ENCODE data around the gene CCDC194. TPM values are rescaled to one million over a fixed set of nuclear protein-coding genes. Genes with fewer than 3 reads are reported as not detected.
"Not testable (repeated sequence)": the region's sequence is repeated elsewhere in the genome, so short reads cannot be mapped to it uniquely, and the experiment has no call there.

The CCDC194 gene
- total RNA-seq, 1 donor from 2014 or later = 2.6 TPM

DNA sequence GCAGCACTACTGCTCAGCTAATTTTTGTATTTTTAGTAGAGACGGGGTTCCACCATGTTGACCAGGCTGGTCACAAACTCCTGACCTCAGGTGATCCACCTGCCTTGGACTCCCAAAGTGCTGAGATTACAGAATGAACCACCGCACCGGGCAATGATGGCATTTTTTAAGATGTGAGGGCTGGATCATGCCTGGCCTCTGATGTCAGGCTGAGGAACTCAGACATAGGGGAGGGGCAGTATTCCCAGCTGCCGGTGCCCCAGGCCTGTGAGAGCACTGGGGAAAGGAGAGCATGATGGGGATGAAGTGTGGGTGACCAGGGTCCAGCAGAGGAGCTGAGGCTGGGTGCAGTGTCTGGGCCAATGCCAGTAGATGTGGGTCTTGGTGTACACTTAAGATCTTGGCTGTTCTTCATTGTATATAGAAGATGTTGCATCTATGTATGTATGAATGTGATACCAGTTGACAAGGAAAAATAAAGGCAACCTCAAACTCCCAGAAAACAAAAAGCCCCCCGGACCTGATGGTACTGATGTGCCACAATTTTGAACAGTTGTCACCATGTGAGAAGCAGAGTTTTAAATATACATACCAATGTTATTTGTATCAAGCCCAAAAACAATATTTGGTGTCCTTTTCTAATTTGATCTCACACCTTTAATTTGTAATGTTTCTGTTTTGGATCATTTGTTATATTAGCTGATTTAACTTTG lies 13.4 kb downstream of the CCDC194 start:
- H3K36me3 Mint-ChIP-seq (ENCODE audit: low read depth) = no peaks in the 10 kb centered on the region
- DNase-seq (ENCODE audit: low spot score) = no peak
- H3K9me3 Mint-ChIP-seq = peaks cover 3% of the 10 kb centered on the region
- H3K4me1 Mint-ChIP-seq (ENCODE audit: low read depth) = peaks cover 5% of the 10 kb centered on the region
- no peak overlapping the region for H3K4me3 Mint-ChIP-seq
- intact Hi-C loops (cut with micrococcal nuclease) = loop anchor here (10.0 kb wide), 1 partner anchor 316 kb away; no protein-coding TSS in a partner anchor
- H3K27ac Mint-ChIP-seq = no peak overlapping the region
- H3K27me3 Mint-ChIP-seq (ENCODE audit: insufficient read depth) = no peaks in the 10 kb centered on the region

DNA sequence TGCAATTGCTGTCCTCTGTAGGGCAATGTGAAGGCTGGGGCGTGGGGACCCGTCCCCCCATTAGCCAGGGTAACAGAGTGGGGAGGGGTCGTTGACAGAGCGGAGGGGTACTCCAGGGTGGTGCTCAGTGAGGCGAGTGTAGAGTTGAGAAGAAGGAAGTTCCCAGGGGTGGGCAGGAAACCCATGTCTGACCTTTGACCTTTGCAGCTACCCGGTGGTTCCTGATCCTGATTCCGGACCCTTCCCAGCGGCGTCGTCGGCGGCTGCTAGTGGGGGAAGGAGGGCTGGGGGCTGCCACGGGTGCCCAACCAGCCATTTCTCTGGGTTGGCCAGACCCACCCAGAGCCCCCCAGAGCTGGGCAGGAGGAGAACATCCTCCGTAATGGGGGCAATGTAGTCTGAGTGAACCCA lies 14.8 kb downstream of the CCDC194 start:
- Mint-ChIP-seq H3K4me3 (no peak overlapping the region), H3K27ac (no peak overlapping the region), H3K36me3 (ENCODE audit: low read depth) (no peaks in the 10 kb centered on the region), H3K9me3 (peaks cover 3% of the 10 kb centered on the region), H3K4me1 (ENCODE audit: low read depth) (peaks cover 5% of the 10 kb centered on the region), H3K27me3 (ENCODE audit: insufficient read depth) (no peaks in the 10 kb centered on the region)
- no peak for DNase-seq (ENCODE audit: low spot score)
- intact Hi-C loops (cut with micrococcal nuclease) = no loop called here

DNA sequence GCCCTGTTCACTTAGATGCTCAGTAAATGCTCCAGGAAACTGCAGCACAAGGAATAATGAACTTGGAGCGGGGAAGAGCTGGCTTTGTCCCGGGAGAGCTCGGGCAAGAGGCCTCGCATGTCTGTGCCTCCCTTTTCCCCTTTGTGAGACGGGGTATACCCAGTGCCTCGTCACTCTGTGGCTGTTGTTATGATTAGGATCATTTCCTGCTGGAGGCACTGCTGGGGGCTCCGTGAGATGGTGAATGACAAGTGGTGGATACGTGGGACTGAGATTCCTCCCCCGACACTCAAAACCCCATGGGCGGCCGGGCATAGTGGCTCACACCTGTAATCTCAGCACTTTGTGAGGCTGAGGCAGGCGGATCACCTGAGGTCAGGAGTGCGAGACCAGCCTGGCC lies 15.7 kb downstream of the CCDC194 start:
- Mint-ChIP-seq H3K27ac (no peak overlapping the region), H3K4me1 (ENCODE audit: low read depth) (peaks cover 5% of the 10 kb centered on the region), H3K9me3 (peaks cover 3% of the 10 kb centered on the region), H3K36me3 (ENCODE audit: low read depth) (no peaks in the 10 kb centered on the region), H3K27me3 (ENCODE audit: insufficient read depth) (no peaks in the 10 kb centered on the region), H3K4me3 (no peak overlapping the region)
- no peak for DNase-seq (ENCODE audit: low spot score)
- intact Hi-C loops (cut with micrococcal nuclease) = no loop called here

DNA sequence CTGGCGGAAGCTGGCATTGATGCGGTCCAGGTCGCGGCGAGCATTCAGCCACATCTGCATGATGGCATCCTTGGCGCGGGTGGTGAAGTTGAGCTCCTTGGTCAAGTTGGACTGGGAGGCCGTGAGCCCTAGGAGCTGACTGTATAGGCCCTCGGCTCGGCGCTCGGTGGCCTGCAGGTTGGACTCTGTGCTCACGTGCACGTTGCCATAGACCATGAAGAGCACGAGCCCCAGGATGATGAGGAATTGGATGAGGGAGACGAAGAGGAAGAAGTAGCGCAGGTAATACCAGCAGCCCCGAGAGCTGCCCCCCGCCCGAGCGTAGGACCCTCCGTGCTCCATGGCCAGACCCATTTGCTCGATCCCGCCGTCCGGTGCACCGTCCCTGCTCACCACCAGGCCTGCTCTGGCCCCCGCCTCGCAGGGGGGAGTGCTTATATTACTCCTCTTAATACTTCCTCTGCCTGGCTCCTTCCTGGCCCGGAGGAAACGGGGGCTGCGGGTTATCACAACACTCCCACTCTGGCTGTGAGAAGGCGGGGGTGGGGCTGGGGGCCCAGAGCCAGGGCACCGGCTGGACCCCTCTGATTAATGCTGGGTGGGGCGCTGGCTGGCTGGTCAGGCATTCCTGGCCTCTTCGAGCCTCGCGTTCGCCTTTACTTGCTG lies 16.9 kb downstream of the CCDC194 start, which contains the start of gene PLVAP:
Gene PLVAP, minus strand, starts transcription at position 408 of the 666 bp plus-strand sequence. Its CDS starts 54 bp downstream, at position 354.
- intact Hi-C loops (cut with micrococcal nuclease) = no loop called here
- Mint-ChIP-seq H3K9me3 (peaks cover 3% of the 10 kb centered on the region), H3K27me3 (ENCODE audit: insufficient read depth) (no peaks in the 10 kb centered on the region), H3K4me3 (no peak within 1 kb of the TSS), H3K4me1 (ENCODE audit: low read depth) (no peaks in the 10 kb centered on the region), H3K36me3 (ENCODE audit: low read depth) (no peaks in the 10 kb centered on the region), H3K27ac (no peak within 1 kb of the TSS)
- DNase-seq (ENCODE audit: low spot score) = no peak

DNA sequence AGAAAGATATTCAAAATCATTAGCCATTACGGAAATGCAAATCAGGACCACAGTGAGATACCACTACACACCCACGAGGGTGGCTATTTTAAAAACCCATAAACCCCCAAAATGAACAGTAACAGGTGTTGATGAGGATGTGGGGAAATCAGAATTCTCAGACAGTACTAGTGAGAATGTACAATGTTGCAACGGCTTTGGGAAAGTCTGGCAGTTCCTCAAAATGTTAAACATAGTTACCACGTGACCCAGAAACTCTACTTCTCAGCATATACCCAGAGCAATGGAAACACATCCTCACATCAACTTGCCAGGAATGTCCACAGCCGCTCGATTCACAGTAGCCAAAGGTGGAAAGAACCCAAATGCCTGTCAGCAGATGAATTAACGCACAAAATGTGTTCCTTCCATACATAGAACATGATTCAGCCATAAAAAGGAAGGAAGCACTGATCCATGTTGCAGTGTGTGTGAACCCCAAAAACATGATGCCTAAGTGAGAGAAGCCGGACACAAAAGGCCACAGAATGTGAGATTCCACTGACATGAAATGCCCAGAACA lies 23.9 kb downstream of the CCDC194 start:
- Mint-ChIP-seq H3K27ac (no peak overlapping the region), H3K27me3 (ENCODE audit: insufficient read depth) (peaks cover 3% of the 10 kb centered on the region), H3K4me3 (no peak overlapping the region), H3K4me1 (ENCODE audit: low read depth) (no peaks in the 10 kb centered on the region), H3K36me3 (ENCODE audit: low read depth) (no peaks in the 10 kb centered on the region), H3K9me3 (no peaks in the 10 kb centered on the region)
- intact Hi-C loops (cut with micrococcal nuclease) = no loop called here
- no peak for DNase-seq (ENCODE audit: low spot score)

DNA sequence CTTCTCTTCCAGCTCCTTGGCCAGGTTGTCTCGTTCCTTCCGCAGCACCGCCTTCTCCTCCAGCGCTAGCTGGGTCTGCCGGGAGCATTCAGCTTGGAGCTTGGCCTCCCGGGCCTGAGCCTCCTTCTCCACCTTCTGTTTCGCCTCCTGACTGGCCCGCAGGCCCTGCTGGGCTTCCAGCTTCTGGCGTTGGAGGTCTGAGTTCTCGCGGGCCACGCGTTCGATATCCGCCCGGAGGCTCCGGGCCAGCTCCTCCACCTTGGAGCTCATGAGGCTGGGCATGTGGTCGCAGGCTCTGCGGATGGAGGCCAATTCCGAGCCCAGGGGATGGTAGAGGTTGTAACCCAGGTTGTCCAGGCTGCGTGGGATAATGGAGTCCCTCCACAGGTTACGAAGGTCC lies 28.6 kb downstream of the CCDC194 start:
- no peak overlapping the region for H3K27ac Mint-ChIP-seq
- no peak overlapping the region for H3K4me3 Mint-ChIP-seq
- no peaks in the 10 kb centered on the region for H3K36me3 Mint-ChIP-seq (ENCODE audit: low read depth)
- H3K27me3 Mint-ChIP-seq (ENCODE audit: insufficient read depth) = peaks cover 5% of the 10 kb centered on the region
- H3K4me1 Mint-ChIP-seq (ENCODE audit: low read depth) = no peaks in the 10 kb centered on the region
- H3K9me3 Mint-ChIP-seq = no peaks in the 10 kb centered on the region
- no peak for DNase-seq (ENCODE audit: low spot score)
- intact Hi-C loops (cut with micrococcal nuclease) = no loop called here

DNA sequence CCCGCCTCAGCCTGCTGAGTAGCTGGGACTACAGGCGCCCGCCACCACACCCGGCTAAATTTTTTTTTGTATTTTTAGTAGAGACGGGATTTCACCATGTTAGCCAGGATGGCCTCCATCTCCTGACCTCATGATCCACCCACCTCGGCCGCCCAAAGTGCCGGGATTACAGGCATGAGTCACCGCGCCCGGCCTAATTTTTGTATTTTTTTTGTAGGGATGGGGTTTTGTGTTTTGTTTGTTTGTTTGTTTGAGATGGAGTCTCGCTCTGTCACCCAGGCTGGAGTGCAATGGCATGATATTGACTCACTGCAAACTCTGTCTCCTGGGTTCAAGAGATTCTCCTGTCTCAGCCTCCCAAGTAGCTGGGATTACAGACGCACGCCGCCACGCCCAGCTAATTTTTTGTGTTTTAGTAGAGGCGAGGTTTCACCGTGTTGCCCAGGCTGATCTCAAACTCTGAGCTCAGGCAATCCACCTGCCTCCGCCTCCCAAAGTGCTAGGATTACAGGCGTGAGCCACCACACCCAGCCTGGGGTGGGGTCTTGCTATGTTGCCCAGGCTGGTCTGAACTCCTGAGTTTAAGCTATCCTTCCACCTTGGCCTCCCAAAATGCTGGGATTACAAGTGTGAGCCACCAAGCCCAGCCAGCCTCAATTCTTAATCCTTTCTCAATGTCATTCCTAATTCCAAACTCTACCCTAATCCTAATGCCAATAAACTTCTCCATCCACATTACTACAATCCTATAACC lies 30.0 kb downstream of the CCDC194 start:
- H3K9me3 Mint-ChIP-seq; H3K36me3 Mint-ChIP-seq (ENCODE audit: low read depth); H3K27me3 Mint-ChIP-seq (ENCODE audit: insufficient read depth); DNase-seq (ENCODE audit: low spot score); H3K27ac Mint-ChIP-seq; H3K4me3 Mint-ChIP-seq; intact Hi-C loops (cut with micrococcal nuclease); H3K4me1 Mint-ChIP-seq (ENCODE audit: low read depth): not testable (repeated sequence)

DNA sequence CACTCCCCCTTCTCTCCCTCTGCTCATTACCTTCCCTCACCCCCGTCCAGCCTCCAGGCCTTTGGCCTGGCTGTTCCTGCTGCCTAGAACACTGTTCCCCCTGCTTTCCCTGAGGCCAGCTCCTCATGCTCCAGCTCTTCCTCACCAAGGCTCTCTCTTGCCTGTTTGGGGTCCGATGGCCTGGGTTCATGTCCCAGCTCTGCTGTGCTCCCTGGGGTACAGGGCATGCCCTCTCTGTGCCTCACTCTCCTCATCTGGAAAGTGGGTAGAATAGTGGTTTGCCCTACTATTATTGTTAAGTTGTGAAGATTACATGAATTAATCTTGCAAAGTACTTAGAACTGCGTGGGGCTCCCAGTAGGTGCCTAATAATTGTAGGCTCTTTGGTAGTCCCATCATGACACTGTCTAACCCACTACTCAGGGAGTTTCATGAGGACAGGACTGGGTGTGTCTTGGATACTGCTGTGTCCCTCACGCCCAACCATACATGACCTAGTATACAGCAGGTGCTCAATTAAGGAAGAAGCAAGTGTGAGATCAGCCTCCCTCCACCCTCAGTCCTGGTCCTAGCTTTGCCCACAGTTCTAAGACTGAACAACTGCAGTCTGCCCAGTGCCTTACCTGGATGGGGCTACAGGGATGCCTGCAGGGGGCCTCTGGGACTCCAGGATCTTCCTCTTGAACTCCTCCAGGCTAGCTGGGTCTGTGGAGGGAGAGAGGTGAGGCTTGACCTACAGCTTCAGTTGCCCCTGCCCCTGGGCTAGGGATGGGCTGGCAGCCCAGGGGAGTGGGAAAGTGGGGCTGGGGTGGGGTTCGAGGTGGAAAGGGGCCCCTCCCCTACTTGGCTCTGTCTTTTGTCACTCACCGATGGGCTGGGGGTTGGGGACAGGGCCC lies 33.8 kb downstream of the CCDC194 start:
- Mint-ChIP-seq H3K27me3 (ENCODE audit: insufficient read depth) (peaks cover 5% of the 10 kb centered on the region), H3K9me3 (no peaks in the 10 kb centered on the region), H3K4me3 (no peak overlapping the region), H3K36me3 (ENCODE audit: low read depth) (no peaks in the 10 kb centered on the region), H3K27ac (no peak overlapping the region), H3K4me1 (ENCODE audit: low read depth) (no peaks in the 10 kb centered on the region)
- DNase-seq (ENCODE audit: low spot score) = no peak
- intact Hi-C loops (cut with micrococcal nuclease) = no loop called here

DNA sequence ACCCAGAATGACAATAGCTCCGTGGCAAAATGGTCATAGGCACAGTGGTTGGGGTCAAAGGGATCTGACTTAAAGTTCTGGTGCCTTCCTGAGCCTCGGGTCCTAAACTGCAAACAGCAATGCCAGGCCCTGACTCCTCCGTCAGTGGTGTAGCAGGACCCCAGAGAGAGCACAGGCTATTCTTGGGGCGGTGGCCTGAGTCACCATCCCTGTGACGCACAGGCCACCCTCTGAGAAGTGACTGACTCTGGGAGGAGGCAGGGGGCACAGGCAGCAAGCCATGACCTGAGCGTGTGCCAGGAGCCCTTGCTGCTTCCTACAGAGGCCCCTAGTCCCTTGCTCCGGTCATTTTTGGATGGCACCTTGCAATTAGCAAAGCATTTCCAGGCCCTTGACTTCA lies 35.6 kb downstream of the CCDC194 start:
- Mint-ChIP-seq H3K4me3 (no peak overlapping the region), H3K27me3 (ENCODE audit: insufficient read depth) (peaks cover 5% of the 10 kb centered on the region), H3K9me3 (no peaks in the 10 kb centered on the region), H3K36me3 (ENCODE audit: low read depth) (no peaks in the 10 kb centered on the region), H3K27ac (no peak overlapping the region), H3K4me1 (ENCODE audit: low read depth) (no peaks in the 10 kb centered on the region)
- intact Hi-C loops (cut with micrococcal nuclease) = no loop called here
- no peak for DNase-seq (ENCODE audit: low spot score)

DNA sequence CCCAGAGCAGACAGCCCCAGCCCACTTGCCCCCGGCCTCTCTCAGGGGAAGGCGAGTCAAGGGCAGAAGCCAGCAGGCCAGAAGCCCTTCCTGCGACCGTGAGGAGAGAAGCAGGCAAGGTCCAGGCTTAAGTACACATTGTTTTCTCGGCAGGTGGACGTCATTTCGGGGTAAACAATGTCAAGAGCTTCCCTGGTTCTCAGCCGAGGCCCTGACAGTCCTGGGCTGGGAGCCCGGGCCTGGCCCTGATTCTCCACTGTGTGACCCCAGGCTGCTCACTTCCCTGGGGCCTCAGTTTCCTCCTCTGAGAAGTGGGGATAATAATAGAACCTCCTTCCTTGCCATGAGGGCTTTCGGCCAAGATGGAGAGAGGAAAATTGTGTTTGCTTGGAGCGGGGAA lies 36.3 kb downstream of the CCDC194 start:
- no peak for DNase-seq (ENCODE audit: low spot score)
- no peaks in the 10 kb centered on the region for H3K4me1 Mint-ChIP-seq (ENCODE audit: low read depth)
- H3K27ac Mint-ChIP-seq = no peak overlapping the region
- H3K9me3 Mint-ChIP-seq = no peaks in the 10 kb centered on the region
- intact Hi-C loops (cut with micrococcal nuclease) = no loop called here
- H3K27me3 Mint-ChIP-seq (ENCODE audit: insufficient read depth) = peaks cover 8% of the 10 kb centered on the region
- H3K4me3 Mint-ChIP-seq = no peak overlapping the region
- no peaks in the 10 kb centered on the region for H3K36me3 Mint-ChIP-seq (ENCODE audit: low read depth)

DNA sequence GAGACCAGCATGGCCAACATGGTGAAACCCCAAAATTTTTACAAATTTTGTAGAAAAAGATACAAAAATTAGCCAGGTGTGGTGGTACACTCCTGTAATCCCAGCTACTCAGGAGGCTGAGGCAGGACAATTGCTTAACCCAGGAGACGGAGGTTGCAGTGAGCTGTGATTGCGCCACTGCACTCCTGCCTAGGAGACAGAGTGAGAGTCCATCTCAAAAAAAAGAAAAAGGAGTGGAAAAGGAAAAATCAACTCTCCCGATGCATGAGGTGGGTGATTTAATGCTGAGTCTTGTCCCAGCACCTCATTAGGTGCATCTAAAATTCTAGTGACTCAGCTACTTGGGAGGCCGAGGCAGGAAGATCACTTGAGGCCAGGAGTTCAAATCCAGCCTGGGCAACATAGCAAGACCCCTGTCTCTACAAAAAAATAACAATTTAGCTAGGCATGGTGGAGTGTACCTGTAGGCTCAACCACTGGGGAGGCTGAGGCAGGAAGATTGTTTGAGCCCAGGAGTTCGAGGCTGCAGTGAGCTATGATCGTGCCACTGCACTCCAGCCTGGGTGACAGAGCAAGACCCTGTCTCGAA lies 36.8 kb downstream of the CCDC194 start:
- no peaks in the 10 kb centered on the region for H3K4me1 Mint-ChIP-seq (ENCODE audit: low read depth)
- H3K36me3 Mint-ChIP-seq (ENCODE audit: low read depth) = no peaks in the 10 kb centered on the region
- H3K27ac Mint-ChIP-seq = no peak overlapping the region
- intact Hi-C loops (cut with micrococcal nuclease) = no loop called here
- DNase-seq (ENCODE audit: low spot score) = no peak
- peaks cover 6% of the 10 kb centered on the region for H3K27me3 Mint-ChIP-seq (ENCODE audit: insufficient read depth)
- H3K9me3 Mint-ChIP-seq = no peaks in the 10 kb centered on the region
- no peak overlapping the region for H3K4me3 Mint-ChIP-seq

DNA sequence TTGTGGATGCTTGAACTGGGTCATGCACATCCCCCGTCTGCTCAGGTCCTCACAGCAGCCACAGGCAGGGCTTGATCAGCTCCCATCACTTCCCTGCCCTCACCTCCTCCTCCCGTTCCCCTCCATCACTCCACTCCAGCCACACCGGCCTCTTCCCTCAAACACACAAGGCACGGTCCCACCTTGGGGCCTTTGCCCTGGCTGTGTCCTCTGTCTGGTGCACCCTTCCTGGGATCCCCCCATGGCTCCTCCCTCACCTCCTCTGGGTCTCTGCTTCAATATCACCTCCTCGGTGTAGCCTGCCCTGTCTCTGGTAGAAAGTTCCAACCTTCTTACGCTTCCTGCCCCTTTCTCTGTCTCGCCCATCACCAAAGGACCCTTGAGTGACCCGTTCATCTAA lies 40.6 kb downstream of the CCDC194 start:
- no peak overlapping the region for H3K4me3 Mint-ChIP-seq
- no peaks in the 10 kb centered on the region for H3K9me3 Mint-ChIP-seq
- peaks cover 16% of the 10 kb centered on the region for H3K27me3 Mint-ChIP-seq (ENCODE audit: insufficient read depth)
- DNase-seq (ENCODE audit: low spot score) = no peak
- H3K27ac Mint-ChIP-seq = no peak overlapping the region
- H3K4me1 Mint-ChIP-seq (ENCODE audit: low read depth) = peaks cover 5% of the 10 kb centered on the region
- intact Hi-C loops (cut with micrococcal nuclease) = no loop called here
- H3K36me3 Mint-ChIP-seq (ENCODE audit: low read depth) = no peaks in the 10 kb centered on the region

Measured in activated T-helper 1 cell treated with anti-CD3 and anti-CD28 coated beads, Interleukin-12 subunit alpha, Interleukin-12 subunit beta, Interleukin-2, Interleukin-4 antibody, amounts not matched to agents 30 ng/mL and 10 ng/mL and 1 ng/mL, durations not matched to agents 14 hours and 24 hours and 36 hours (primary cell).